GM18861 (cell line): Measurements from ENCODE around the gene LPCAT1.
"Not testable (repeated sequence)": the region's sequence is repeated elsewhere in the genome, so short reads cannot be mapped to it uniquely, and the experiment has no call there.

Experiments
- ATAC-seq: cut with Tn5 transposase; IDR thresholded peaks from one replicate; pipeline ENCODE4 v1.9.1; 2021; ENCODE audit not compliant: unreplicated experiment

Gene LPCAT1

GRCh38 chr5:1523480-1523792 lies 324 bp downstream of the LPCAT1 start:
- peak; percentile 32 for ATAC-seq

- no peak for ATAC-seq
Observed at GRCh38 chr5:1522601-1523479, 920 bp downstream of the LPCAT1 start.

DNA sequence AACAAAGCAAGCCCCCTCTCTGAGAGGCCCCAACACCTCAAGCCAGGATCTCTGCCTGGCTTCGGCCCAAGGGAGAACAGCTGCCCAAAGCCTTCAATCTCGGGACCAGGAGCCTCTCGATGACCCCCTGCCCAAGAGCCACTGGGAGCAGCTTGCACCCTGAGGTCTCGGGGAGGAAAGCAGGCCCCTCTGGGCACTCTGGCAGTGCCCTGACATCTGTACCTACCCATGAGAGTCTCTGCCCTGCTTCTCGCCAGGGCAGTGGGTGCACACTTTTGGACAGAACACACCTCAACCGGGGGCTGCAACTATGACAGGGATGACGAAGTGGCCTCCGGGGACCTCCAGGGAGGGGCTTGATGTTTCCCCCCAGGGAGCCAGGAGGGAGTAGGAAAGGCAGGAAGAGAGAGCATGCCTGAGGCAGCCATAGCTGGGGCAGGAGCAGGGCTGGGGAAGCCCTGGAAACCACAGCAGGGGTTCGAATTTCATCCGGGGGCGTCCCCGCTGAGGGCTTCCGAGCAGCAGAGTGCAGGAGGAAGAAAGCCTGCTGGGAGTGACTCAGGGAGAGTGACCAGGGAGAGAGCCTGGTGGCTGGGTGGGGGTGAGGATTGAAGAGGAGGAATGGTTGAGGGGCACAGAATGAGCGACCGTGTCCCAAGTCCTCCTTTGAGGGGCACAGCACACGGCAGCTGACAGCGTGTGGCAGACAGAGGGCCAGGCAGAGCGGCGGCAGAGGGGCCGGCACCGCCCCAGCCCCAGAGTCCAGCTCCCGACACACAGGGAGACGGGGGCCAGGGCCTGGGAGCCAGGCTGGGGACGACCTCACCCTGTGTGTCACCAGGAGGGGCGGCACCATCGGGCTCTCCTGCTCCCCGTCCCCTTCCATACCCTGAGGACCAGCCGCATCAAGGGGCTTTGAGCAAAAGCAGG lies 1.8 kb downstream of the LPCAT1 start:
- ATAC-seq = no peak

DNA sequence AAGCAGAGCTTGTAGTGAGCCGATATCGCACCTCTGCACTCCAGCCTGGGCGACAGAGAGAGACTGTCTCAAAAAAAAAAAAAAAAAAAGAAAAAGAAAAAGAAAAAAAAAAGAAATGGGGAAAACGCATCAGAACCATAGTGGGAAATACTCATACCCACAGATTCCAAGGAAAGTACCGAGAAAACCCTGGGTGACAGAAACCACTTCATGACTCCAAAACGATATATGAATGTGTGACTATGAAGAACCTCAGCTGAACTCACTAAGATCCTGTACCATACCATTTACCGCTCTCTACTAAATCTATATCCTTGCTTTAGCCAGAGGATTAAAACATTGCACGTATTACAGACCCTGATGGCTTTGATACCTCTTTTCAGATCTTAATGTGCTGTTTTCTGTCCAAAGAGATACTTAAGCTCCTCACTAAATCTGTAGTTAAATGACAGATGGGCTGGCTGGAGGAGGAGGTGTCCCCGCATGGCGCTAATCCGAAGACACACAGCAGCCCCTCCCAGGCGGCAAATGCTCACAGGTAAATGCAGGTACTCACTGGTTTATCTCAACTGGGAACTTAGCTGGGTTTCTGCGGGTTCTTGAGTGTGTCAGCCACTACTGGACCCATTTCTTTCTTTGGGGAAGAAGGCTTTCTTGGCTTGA lies 2.8 kb downstream of the LPCAT1 start:
- no peak for ATAC-seq

GRCh38 chr5:1519631-1520210 lies 4.0 kb downstream of the LPCAT1 start:
- no peak for ATAC-seq

DNA sequence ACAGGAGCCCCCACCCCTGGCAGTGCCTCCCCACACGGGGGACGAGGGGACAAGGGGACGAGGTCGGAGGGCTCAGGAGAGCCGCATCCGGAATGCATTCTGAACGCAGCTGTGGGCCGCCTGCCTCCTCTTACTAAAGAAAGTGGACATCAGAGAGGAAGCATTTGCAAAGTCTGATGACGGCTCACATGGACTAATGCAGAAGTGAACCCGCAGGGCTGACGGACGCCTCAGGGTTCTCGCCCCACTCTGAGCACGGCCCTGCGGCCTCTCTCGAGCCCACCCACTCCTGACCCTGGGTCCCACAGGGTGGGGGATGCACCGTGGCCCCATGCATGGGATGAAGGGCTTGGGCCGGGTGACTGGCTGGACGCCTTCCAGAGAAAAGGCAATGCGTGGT lies 5.9 kb downstream of the LPCAT1 start:
- ATAC-seq = no peak

DNA sequence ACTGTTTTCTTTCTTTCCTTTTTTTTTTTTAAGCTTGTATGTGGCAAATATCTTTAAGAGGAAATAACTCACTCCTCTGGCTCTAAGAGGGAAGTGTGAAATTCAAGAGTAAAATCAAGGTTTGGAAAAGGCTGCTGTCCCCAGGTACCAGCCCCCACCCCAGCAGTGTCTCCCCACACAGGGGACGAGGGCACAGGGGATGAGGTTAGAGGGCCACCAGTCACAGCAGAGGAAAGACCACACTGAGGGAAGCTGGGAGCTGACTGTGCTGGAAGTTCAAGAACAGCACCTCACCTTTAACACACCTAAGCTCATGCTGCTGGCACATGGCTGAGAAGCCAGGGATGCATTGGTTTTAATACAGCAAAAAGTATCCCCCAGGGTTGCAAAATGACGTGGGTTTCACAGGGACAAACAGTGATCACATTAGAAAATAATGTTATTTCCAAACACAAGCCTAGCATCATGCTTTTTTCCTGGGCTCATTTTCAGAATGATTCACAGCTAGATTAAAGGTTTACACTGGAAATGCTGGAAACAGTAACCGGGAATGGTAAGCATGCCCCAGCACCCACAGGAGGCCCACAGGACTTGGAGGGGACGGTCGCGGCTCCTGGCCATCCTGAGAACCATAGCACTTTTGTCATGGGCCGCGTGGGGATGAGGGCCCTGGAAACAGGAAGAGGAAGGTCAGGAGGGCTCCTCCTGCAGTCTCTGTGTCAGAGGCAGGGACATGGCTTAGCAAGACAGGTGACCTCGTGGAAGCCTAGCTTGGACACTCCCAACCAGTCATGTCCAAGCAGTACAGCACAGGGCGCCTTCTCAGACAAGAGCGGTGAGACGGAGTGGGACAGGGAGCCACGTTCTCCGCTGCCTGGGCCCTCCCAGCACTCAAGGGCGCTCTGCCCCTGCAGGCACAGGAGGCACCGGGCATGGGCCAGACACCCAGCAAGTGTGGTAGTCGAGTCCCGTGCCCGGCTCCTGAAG lies 6.9 kb downstream of the LPCAT1 start:
- no peak for ATAC-seq

- ATAC-seq = no peak
Observed at GRCh38 chr5:1515921-1516571, 7.7 kb downstream of the LPCAT1 start.

GRCh38 chr5:1515311-1515920 lies 8.3 kb downstream of the LPCAT1 start:
- ATAC-seq = no peak

- ATAC-seq = not testable (repeated sequence)
Observed at GRCh38 chr5:1514819-1515310, 8.9 kb downstream of the LPCAT1 start.

- no peak for ATAC-seq
Observed at GRCh38 chr5:1514027-1514818, 9.5 kb downstream of the LPCAT1 start.

DNA sequence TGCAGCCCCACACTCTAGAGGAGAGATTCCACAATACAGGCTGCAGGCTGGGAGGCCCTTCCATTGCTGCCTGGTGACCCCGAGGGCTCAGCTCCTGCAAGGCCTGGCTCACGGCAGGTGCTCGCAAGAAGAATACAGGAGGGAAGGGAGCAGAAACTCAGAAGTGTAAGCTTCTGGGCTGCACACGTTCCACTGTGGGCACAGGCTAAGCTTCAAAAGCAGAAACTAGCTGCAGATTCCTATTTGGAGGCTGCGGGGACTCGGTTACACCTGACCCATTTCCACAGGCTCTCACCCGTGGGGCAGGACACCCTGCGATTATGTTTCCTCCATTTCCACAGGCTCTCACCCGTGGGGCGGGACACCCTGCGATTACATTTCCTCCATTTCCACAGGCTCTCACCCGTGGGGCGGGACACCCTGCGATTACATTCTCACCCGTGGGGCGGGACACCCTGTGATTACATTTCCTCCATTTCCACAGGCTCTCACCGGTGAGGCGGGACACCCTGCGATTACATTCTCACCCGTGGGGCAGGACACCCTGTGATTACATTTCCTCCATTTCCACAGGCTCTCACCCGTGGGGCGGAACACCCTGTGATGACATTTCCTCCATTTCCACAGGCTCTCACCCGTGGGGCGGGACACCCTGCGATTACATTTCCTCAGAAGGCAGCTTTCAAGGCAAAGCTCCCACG lies 10.3 kb downstream of the LPCAT1 start:
- ATAC-seq = no peak

GRCh38 chr5:1512541-1513291 lies 11.0 kb downstream of the LPCAT1 start:
- ATAC-seq = no peak

DNA sequence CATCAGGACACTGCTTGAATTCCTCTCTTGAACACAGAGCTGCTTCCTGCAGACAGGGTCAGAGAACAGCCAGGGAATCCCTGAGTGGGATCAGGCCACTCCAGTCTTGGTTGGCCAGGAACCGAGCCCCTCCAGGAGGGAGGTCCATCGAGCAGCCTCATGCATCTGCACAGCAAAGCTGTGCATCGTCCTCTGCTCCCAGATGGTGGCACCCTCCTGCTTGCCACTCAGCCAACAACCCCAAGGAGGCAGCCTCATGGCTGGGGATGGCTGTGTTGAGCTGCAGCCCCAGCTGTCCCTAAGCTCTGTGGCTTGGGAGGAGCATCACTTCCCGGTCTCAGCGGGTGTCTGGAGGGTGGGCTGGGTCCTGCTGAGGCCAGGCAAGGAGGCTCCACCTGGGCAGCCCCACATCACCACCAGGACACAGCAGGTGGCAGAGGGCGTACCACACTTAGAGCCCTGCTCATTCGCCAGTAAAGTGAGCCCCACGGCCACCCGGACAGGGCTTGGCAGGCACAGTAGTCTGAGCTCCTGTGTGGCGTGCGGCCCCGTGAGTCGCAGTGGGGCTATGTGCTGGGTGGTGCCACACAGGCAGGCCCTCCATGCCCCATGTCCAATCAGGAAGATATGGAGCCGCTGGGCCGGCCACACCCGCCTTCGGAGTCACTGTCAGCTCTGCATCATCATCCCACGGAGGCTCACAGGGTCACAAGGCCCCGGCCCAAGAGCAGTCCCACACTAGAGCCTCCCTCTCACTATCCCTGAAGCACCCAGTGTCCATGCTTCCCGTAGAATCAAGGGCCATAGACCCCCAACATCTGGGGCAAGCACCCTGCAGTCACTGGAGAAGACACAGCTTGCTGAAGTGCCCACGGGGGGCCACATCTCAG lies 11.9 kb downstream of the LPCAT1 start:
- peak; percentile 40 for ATAC-seq

DNA sequence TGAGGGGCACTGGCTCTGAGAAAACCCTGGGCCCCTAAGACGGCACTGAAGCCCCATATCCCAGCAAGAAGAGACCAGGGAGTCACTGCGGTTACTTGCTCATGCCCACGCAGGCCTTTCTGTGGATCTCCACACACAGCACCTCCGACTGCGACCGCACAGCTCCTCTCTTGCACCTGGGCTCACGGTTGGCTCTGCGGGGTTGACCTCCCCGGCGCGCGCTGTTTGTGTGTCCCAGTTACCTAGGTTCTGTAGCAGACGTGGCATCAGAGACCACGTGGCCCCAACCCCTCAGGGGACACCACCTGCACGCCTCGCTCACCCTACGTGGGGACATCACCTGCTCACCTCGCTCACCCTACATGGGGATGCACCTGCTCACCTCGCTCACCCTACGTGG lies 12.7 kb downstream of the LPCAT1 start:
- no peak for ATAC-seq

GRCh38 chr5:1510631-1511030 lies 13.1 kb downstream of the LPCAT1 start:
- ATAC-seq = no peak
